ENCODE results near the gene MYL12B. TPM values are rescaled to one million over a fixed set of nuclear protein-coding genes. Genes with fewer than 3 reads are reported as not detected.

MYL12B gene
- total and polyA plus RNA-seq, 2 of the 8 experiments (the other 6 are each of a cell fraction or from before 2014, with no cell fraction given) = 174 to 188 TPM

- H2BK20ac ChIP-seq (ENCODE audit: low read length) = no peak overlapping the region
- H3K4me1 ChIP-seq (replicated peaks in 1 of 4; ENCODE audit: control insufficient read depth in 3 of 4, insufficient read depth in 4 of 4, low read length in 3 of 4) = peaks cover 0 to 6% (median 1%) of the 10 kb centered on the region in 4 experiments; a peak in 2 of 7 replicates
- H2AK5ac ChIP-seq (ENCODE audit: low read depth, low read length) = no peak overlapping the region
- no peak overlapping the region for H3K56ac ChIP-seq (replicated peaks; ENCODE audit: insufficient read length, low read depth, low read length)
- no peak overlapping the region for H3K4ac ChIP-seq (replicated peaks; ENCODE audit: insufficient read length, low read depth, low read length)
- no peak overlapping the region for H4K5ac ChIP-seq (ENCODE audit: insufficient read length, low read depth, low read length)
- H3K4me2 ChIP-seq (ENCODE audit: insufficient read depth in 1 of 2, low read depth in 2 of 2, low read length in 2 of 2) = no peak overlapping the region; a peak in 1 of 4 replicates
- no peak overlapping the region for H4K91ac ChIP-seq (replicated peaks; ENCODE audit: insufficient read length, low read length)
- H2BK15ac ChIP-seq (ENCODE audit: low read length) = no peak overlapping the region
- no peaks in the 10 kb centered on the region for H3K79me1 ChIP-seq (ENCODE audit: low read depth, low read length)
- H3K23me2 ChIP-seq (ENCODE audit: low read depth, low read length) = peaks cover 7% of the 10 kb centered on the region; the same call in 1 of the 2 replicates
- FAIRE-seq = no peak
- no peak overlapping the region for H2AFZ ChIP-seq (ENCODE audit: low read length)
- no peak overlapping the region for H2BK12ac ChIP-seq (ENCODE audit: low read depth, low read length)
- CTCF ChIA-PET (ENCODE audit: partially characterized antibody) = interaction anchor here (0.6 to 1.2 kb wide), 3 partner anchors 24 to 344 kb away, joined by 3 read pairs; no protein-coding TSS in a partner anchor
- no peak overlapping the region for H3K14ac ChIP-seq (ENCODE audit: insufficient read length)
- no peak overlapping the region for H2BK120ac ChIP-seq (replicated peaks; ENCODE audit: low read depth, low read length)
- DNase-seq (ENCODE audit: low read depth in 1 of 2, low spot score in 2 of 2) = no peak
- 83% methylated on average over 6 of the region's 6 CpGs; no CpG with 5 or more reads in 1 of the 2 experiments for WGBS, 2 experiments (ENCODE audit: extremely low coverage in 1 of 2, insufficient coverage in 1 of 2, insufficient read length in 1 of 2, insufficient replicate concordance in 2 of 2, low coverage in 1 of 2, low lambda C conversion rate in 2 of 2, missing lambda C conversion rate in 1 of 2)
- no peaks in the 10 kb centered on the region for H3K27me3 ChIP-seq (replicated peaks in 1 of 4; ENCODE audit: control insufficient read depth in 3 of 4, extremely low read depth in 1 of 4, insufficient read depth in 3 of 4, low read length in 3 of 4)
- no peak overlapping the region for H3K23ac ChIP-seq (ENCODE audit: insufficient read length)
- H3K9ac ChIP-seq (replicated peaks in 1 of 4; ENCODE audit: extremely low read depth in 1 of 4, low read depth in 3 of 4, low read length in 3 of 4) = no peak overlapping the region
- H3K79me2 ChIP-seq (ENCODE audit: control insufficient read depth in 1 of 2, insufficient read depth in 2 of 2, low read length in 2 of 2) = peaks cover 8 to 56% of the 10 kb centered on the region in 2 experiments; a peak in 3 of 4 replicates
- POLR2A ChIA-PET (ENCODE audit: partially characterized antibody) = interaction anchor here (1.5 to 6.3 kb wide), 3 partner anchors 10 to 14 kb away, joined by 3 to 60 read pairs (median 4); partner anchors contain the start of gene MYL12B
- H3K18ac ChIP-seq (ENCODE audit: extremely low read depth, low read length) = no peak overlapping the region
- peaks cover 4 to 10% of the 10 kb centered on the region in 2 experiments for H4K20me1 ChIP-seq (replicated peaks in 1 of 2; ENCODE audit: control insufficient read depth in 1 of 2, insufficient read depth in 2 of 2, low read length in 2 of 2)
- TF ChIP-seq HDAC2 (IDR thresholded peaks at IDR 0.05; ENCODE audit: borderline replicate concordance in 1 of 2, low read depth in 2 of 2, low read length in 2 of 2) (no peak), POLR2A (IDR thresholded peaks at IDR 0.05; ENCODE audit: control extremely low read depth in 1 of 2, low read depth in 2 of 2, low read length in 2 of 2) (peak; percentile 31 to 71), SIRT6 (IDR thresholded peaks at IDR 0.05; ENCODE audit: low read length) (no peak), POLR2AphosphoS5 (IDR thresholded peaks at IDR 0.05; ENCODE audit: low read depth, low read length) (peak; percentile 63; the same call in 1 of the 2 replicates), TAF7 (optimal IDR thresholded peaks at IDR 0.05; ENCODE audit: borderline replicate concordance, low read depth, low read length) (no peak)
- H2BK5ac ChIP-seq (ENCODE audit: low read depth, low read length) = no peak overlapping the region
- no peak overlapping the region for H3K4me3 ChIP-seq (ENCODE audit: extremely low read depth in 1 of 4, insufficient read depth in 2 of 4, low read depth in 3 of 4, low read length in 4 of 4)
- peaks cover 3 to 30% (median 23%) of the 10 kb centered on the region in 4 experiments; a peak in 7 of 8 replicates for H3K36me3 ChIP-seq (ENCODE audit: control insufficient read depth in 2 of 4, insufficient read depth in 4 of 4, low read length in 3 of 4)
- H3K27ac ChIP-seq (ENCODE audit: low read depth, low read length) = no peak overlapping the region
- no peak overlapping the region for H4K8ac ChIP-seq (ENCODE audit: extremely low read depth, insufficient read depth, low read length)
- no peaks in the 10 kb centered on the region for H3K9me3 ChIP-seq (ENCODE audit: insufficient read depth in 2 of 2, low read depth in 1 of 2, low read length in 1 of 2)
Measured at GRCh38 chr18:3250237-3251107, 11.5 kb upstream of the MYL12B start.

Data from H1 (cell line).